ENCODE measurements around the gene ZBTB8OS.
"Not testable (repeated sequence)": the region's sequence is repeated elsewhere in the genome, so short reads cannot be mapped to it uniquely, and the experiment has no call there.

ZBTB8OS gene

DNA sequence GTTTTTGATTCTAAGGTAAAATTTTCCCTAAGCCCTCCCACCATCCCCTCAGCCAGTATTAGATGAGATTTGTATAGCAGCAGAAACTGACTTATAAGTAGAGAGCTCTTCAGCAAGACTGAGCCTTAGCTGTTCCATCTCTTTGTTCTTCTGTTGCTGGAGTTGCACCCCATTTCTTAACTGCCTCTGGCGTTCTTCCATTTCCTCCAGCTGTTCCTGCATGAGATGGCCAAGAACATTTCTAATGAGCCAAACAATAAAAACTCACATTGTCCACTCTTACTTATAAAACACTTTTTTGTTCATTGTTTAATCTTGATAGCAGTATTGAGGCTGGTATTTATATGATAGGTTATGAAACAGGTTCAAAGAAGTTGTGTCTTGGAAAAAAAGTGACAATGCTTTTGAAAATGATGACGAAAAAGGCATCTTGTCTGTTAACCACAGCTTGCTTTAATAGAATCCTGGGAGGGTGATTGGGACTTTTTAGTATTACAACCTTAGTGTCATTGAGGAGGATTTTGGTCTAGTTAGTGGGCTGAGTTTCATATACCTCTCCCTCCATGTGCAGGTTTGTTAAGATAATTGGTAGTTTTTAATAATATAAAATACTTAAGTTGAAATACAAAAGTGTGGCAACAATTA is 33.9 kb upstream of the ZBTB8OS start:
- H3K4me3 ChIP-seq, result no peak overlapping the region
- DNase-seq (ENCODE audit: low spot score), result no peak
- H3K27ac ChIP-seq, result peak overlapping the region in 1 of 2 donors; percentile 58
- TF ChIP-seq, protein P1, sequence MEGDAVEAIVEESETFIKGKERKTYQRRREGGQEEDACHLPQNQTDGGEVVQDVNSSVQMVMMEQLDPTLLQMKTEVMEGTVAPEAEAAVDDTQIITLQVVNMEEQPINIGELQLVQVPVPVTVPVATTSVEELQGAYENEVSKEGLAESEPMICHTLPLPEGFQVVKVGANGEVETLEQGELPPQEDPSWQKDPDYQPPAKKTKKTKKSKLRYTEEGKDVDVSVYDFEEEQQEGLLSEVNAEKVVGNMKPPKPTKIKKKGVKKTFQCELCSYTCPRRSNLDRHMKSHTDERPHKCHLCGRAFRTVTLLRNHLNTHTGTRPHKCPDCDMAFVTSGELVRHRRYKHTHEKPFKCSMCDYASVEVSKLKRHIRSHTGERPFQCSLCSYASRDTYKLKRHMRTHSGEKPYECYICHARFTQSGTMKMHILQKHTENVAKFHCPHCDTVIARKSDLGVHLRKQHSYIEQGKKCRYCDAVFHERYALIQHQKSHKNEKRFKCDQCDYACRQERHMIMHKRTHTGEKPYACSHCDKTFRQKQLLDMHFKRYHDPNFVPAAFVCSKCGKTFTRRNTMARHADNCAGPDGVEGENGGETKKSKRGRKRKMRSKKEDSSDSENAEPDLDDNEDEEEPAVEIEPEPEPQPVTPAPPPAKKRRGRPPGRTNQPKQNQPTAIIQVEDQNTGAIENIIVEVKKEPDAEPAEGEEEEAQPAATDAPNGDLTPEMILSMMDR (IDR thresholded peaks at IDR 0.05), result no peak

DNA sequence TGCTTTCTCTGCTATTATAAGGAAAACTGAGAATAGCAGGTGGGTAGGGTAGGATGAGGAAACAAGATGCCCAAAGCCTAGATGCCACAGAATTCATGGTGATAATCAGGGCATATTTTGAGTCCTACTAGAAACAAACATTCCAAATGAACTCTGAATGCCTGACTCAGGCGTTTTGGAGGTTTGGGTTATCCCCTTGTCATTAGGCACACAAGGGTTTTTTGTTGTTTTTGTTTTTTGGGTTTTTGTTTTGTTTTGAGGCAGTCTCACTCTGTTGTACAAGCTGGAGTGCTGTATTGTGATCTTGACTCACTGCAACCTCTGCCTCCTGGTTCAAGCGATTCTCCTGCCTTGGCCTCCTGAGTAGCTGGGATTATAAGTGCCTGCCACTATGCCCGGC is 33.0 kb upstream of the ZBTB8OS start:
- TF ChIP-seq, protein P1 (IDR thresholded peaks at IDR 0.05), result no peak
- no peak for DNase-seq (ENCODE audit: low spot score)
- peak overlapping the region in 1 of 2 donors; percentile 58 for H3K27ac ChIP-seq
- H3K4me3 ChIP-seq, result no peak overlapping the region

DNA sequence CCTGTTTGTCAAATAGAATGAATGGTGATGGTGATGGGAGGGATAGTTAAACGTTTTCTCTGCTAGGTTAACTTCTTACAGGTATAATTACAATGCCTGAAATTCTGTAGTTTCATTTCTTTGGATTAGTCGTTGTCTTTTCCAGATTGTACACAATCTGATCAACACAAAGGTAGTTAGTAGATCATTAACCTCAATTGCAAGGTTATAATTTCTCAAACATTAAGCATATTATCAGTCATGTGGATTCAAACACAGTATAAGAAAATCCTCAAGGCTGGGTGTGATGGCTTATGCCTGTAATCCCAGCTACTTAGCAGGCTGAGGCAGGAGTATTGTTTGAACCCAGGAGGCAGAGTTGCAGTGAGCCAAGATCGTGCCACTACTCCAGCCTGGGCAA is 31.6 kb upstream of the ZBTB8OS start:
- DNase-seq (ENCODE audit: low spot score), result no peak
- TF ChIP-seq, protein P1 (IDR thresholded peaks at IDR 0.05), result no peak
- H3K4me3 ChIP-seq, result no peak overlapping the region
- H3K27ac ChIP-seq, result peak overlapping the region in 1 of 2 donors; percentile 8

DNA sequence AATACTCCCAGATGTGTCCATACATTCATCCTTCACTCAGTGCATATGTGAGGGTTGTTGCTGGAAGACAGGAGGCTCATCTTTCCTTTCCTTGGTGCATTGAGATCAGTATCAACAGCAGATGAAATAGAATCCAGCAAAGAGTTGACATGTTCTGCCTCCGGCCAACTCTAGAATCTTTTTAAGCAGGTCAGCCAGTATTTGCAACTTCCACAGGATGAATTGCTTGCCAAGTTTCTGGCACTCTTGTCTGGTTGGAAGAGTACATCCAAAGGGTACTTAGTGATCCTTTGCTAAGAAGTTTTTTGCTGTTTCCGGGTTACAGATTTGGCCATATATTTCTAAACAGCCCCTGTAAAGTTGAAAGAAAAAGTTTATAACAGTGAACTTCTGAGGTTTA is 31.2 kb upstream of the ZBTB8OS start:
- Histone ChIP-seq H3K27ac (peak overlapping the region in 1 of 2 donors; percentile 8), H3K4me3 (no peak overlapping the region)
- TF ChIP-seq, protein P1 (IDR thresholded peaks at IDR 0.05), result no peak
- no peak for DNase-seq (ENCODE audit: low spot score)

DNA sequence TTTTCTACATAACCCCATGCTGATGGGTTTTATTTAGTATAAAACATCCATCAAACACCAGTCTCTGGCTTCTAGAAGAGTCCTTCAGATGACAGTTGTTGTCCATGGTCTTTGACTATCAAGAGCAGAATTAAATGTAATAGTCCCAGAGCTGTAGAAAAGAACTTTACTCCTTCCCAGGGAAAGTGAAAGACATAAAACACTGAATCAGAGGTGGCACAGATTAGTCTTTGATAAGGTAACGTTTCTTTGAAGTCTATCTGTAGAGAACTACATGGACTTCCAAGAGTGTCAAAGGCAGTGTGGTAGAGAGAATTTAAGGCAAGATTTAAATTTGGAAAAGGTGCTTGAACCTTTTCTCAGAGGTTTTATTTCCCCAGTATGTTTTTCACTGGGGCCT is 30.3 kb upstream of the ZBTB8OS start:
- TF ChIP-seq, protein P1 (IDR thresholded peaks at IDR 0.05), result no peak
- no peak overlapping the region for H3K4me3 ChIP-seq
- DNase-seq (ENCODE audit: low spot score), result no peak
- no peak overlapping the region for H3K27ac ChIP-seq

DNA sequence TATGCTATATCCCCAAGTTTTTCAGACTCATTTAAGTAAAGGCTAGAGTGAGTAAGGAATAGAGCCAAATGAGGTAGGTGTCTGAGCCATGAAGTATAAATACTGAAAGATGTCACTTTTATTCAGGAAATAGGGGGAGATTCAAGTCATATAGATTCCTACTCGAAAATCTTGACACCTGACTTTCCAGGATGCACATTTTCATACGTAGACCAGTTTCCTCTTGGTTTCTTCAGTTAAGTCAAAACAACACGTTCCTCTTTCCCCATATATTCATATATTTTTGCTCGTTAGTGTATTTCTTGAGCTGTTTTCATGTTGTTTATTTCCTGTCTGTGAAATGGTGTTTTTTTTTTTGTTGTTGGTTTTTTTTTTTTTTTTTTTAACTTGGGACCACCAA is 29.6 kb upstream of the ZBTB8OS start:
- not testable (repeated sequence) for H3K4me3 ChIP-seq; H3K27ac ChIP-seq; DNase-seq (ENCODE audit: low spot score)

DNA sequence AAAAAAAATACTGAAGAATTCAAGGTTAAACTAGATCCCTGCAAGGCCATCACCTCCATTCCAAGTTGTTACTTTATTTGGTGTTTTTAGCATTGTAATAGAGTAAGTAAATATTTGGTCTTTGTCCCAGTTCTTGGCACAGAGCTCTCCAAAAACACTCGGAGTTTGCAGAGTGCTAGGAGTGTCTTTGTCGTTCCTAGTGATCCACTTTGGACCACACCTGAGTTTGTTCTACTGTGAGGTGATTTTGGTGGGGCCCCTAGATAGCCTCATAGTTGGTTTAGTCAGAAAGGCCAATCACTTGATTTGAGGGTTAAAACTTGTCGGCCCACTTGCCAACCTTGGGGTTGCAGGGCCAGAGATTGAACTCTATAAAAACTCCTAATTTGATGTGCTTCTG is 26.6 kb upstream of the ZBTB8OS start:
- no peak overlapping the region for H3K4me3 ChIP-seq
- TF ChIP-seq, protein P1 (IDR thresholded peaks at IDR 0.05), result no peak
- H3K27ac ChIP-seq, result no peak overlapping the region
- no peak for DNase-seq (ENCODE audit: low spot score)

DNA sequence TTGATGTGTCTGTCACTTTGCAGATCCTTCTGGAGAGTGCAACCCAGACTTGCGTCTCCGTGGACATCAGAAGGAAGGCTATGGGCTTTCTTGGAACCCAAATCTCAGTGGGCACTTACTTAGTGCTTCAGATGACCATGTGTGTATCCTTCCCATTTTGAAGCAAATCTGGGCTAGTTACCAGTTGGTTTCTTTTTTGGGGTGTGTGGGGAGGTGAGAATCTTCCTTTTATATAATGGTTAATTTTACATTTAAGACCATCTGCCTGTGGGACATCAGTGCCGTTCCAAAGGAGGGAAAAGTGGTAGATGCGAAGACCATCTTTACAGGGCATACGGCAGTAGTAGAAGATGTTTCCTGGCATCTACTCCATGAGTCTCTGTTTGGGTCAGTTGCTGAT is 18.4 kb upstream of the ZBTB8OS start:
- not testable (repeated sequence) for H3K27ac ChIP-seq; H3K4me3 ChIP-seq; DNase-seq (ENCODE audit: low spot score)

Data from coronary artery (tissue), 2 donors.